IPS-20b (cell line): Measurements from ENCODE around the gene UBE2V1.

Source experiments
- H3K27ac ChIP-seq: one replicate; pipeline ENCODE4 v1.5.1; 2013; ENCODE audit warnings: low read length
- H3K27me3 ChIP-seq: 2 replicates; pipeline ENCODE4 v1.6.1; 2013; ENCODE audit warnings: mild to moderate bottlenecking, low read length, inconsistent platforms; ENCODE audit not compliant: insufficient read depth
- H3K36me3 ChIP-seq: 2 replicates; pipeline ENCODE4 v1.6.1; 2013; ENCODE audit warnings: low read depth, mild to moderate bottlenecking, inconsistent platforms, low read length, moderate library complexity; ENCODE audit not compliant: insufficient read depth
- H3K4me1 ChIP-seq: 2 replicates; pipeline ENCODE4 v1.6.1; 2013; ENCODE audit warnings: mild to moderate bottlenecking, control low read depth, inconsistent platforms, low read length, moderate library complexity; ENCODE audit not compliant: insufficient read depth
- H3K4me3 ChIP-seq: 2 replicates; pipeline ENCODE4 v1.5.1; 2013; ENCODE audit warnings: mild to moderate bottlenecking, low read length, inconsistent platforms
- H3K9ac ChIP-seq: 2 replicates; pipeline ENCODE4 v1.6.1; 2013; ENCODE audit warnings: low read depth, mild to moderate bottlenecking, inconsistent platforms, low read length, moderate library complexity
- H3K9me3 ChIP-seq: 2 replicates; pipeline ENCODE4 v1.6.1; 2013; ENCODE audit warnings: mild to moderate bottlenecking, low read depth, low read length, inconsistent platforms; ENCODE audit not compliant: insufficient read depth

UBE2V1 gene

GRCh38 chr20:50054626-50055511 lies 58.1 kb downstream of the UBE2V1 start:
- Histone ChIP-seq H3K9ac (no peak overlapping the region), H3K9me3 (no peaks in the 10 kb centered on the region), H3K4me1 (0 out of 2 replicates have a peak, but pooled peaks cover 3% of the 10 kb centered on the region), H3K36me3 (no peaks in the 10 kb centered on the region), H3K4me3 (no peak overlapping the region), H3K27me3 (no peaks in the 10 kb centered on the region), H3K27ac (no peak overlapping the region)

GRCh38 chr20:50054231-50054547 lies 58.8 kb downstream of the UBE2V1 start:
- H3K4me1 ChIP-seq = 0 out of 2 replicates have a peak, but pooled peaks cover 3% of the 10 kb centered on the region
- H3K27me3 ChIP-seq = no peaks in the 10 kb centered on the region
- H3K9ac ChIP-seq = no peak overlapping the region
- no peaks in the 10 kb centered on the region for H3K9me3 ChIP-seq
- H3K36me3 ChIP-seq = no peaks in the 10 kb centered on the region
- no peak overlapping the region for H3K4me3 ChIP-seq
- no peak overlapping the region for H3K27ac ChIP-seq

- Histone ChIP-seq H3K27ac (no peak overlapping the region), H3K4me3 (no peak overlapping the region), H3K27me3 (no peaks in the 10 kb centered on the region), H3K36me3 (no peaks in the 10 kb centered on the region), H3K4me1 (0 out of 2 replicates have a peak, but pooled peaks cover 3% of the 10 kb centered on the region), H3K9me3 (no peaks in the 10 kb centered on the region), H3K9ac (no peak overlapping the region)
Observed at GRCh38 chr20:50053362-50054230, 59.4 kb downstream of the UBE2V1 start.

- H3K4me1 ChIP-seq = 0 out of 2 replicates have a peak, but pooled peaks cover 3% of the 10 kb centered on the region
- H3K27me3 ChIP-seq = no peaks in the 10 kb centered on the region
- no peak overlapping the region for H3K4me3 ChIP-seq
- H3K9me3 ChIP-seq = no peaks in the 10 kb centered on the region
- no peak overlapping the region for H3K9ac ChIP-seq
- no peak overlapping the region for H3K27ac ChIP-seq
- no peaks in the 10 kb centered on the region for H3K36me3 ChIP-seq
Observed at GRCh38 chr20:50052550-50053361, 60.2 kb downstream of the UBE2V1 start.

GRCh38 chr20:50050660-50051308 lies 62.2 kb downstream of the UBE2V1 start:
- no peak overlapping the region for H3K27ac ChIP-seq
- H3K4me1 ChIP-seq = 0 out of 2 replicates have a peak, but pooled peaks cover 3% of the 10 kb centered on the region
- no peak overlapping the region for H3K4me3 ChIP-seq

GRCh38 chr20:50050214-50050613 lies 62.7 kb downstream of the UBE2V1 start:
- Histone ChIP-seq H3K27ac (no peak overlapping the region), H3K9ac (no peak overlapping the region), H3K4me1 (0 out of 2 replicates have a peak, but pooled peaks cover 1% of the 10 kb centered on the region), H3K27me3 (no peaks in the 10 kb centered on the region), H3K4me3 (no peak overlapping the region), H3K36me3 (no peaks in the 10 kb centered on the region), H3K9me3 (no peaks in the 10 kb centered on the region)

More at GRCh38 chr20:50050660-50051308, 62.2 kb downstream of the UBE2V1 start:
- Histone ChIP-seq H3K27me3 (no peaks in the 10 kb centered on the region), H3K9ac (no peak overlapping the region), H3K9me3 (no peaks in the 10 kb centered on the region), H3K36me3 (no peaks in the 10 kb centered on the region)

GRCh38 chr20:50049442-50050026 lies 63.4 kb downstream of the UBE2V1 start:
- Histone ChIP-seq H3K4me3 (no peak overlapping the region), H3K9me3 (no peaks in the 10 kb centered on the region), H3K27me3 (no peaks in the 10 kb centered on the region), H3K9ac (no peak overlapping the region), H3K36me3 (no peaks in the 10 kb centered on the region), H3K27ac (no peak overlapping the region), H3K4me1 (no peaks in the 10 kb centered on the region)

- Histone ChIP-seq H3K9ac (no peak overlapping the region), H3K27ac (no peak overlapping the region), H3K27me3 (no peaks in the 10 kb centered on the region), H3K9me3 (no peaks in the 10 kb centered on the region), H3K36me3 (no peaks in the 10 kb centered on the region), H3K4me3 (no peak overlapping the region), H3K4me1 (no peaks in the 10 kb centered on the region)
Observed at GRCh38 chr20:50048420-50049166, 64.4 kb downstream of the UBE2V1 start.

GRCh38 chr20:50044353-50044960 lies 68.5 kb downstream of the UBE2V1 start:
- Histone ChIP-seq H3K9ac (no peak overlapping the region), H3K9me3 (no peaks in the 10 kb centered on the region), H3K27ac (no peak overlapping the region), H3K36me3 (no peaks in the 10 kb centered on the region), H3K4me1 (no peaks in the 10 kb centered on the region), H3K27me3 (no peaks in the 10 kb centered on the region), H3K4me3 (no peak overlapping the region)
